ENCODE measurements around the gene CEACAM3.

DNA sequence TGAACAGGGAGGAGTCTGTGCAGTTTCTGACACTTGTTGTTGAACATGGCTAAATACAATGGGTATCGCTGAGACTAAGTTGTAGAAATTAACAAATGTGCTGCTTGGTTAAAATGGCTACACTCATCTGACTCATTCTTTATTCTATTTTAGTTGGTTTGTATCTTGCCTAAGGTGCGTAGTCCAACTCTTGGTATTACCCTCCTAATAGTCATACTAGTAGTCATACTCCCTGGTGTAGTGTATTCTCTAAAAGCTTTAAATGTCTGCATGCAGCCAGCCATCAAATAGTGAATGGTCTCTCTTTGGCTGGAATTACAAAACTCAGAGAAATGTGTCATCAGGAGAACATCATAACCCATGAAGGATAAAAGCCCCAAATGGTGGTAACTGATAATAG lies 25.0 kb upstream of the CEACAM3 start:
- TF ChIP-seq CTCF (tag by site-specific recombination; IDR thresholded peaks at IDR 0.05): no peak
- no peak for TF ChIP-seq ZBTB21 (tag by site-specific recombination; IDR thresholded peaks at IDR 0.05)
- no peak for TF ChIP-seq ZNF837 (tag by site-specific recombination; IDR thresholded peaks at IDR 0.05)
- TF ChIP-seq SP2 (tag by site-specific recombination; IDR thresholded peaks at IDR 0.05): no peak
- TF ChIP-seq BCL11A (tag by site-specific recombination; IDR thresholded peaks at IDR 0.05; ENCODE audit: low read depth): no peak
- TF ChIP-seq GLI2 (tag by site-specific recombination; IDR thresholded peaks at IDR 0.05; ENCODE audit: borderline replicate concordance, low read depth): no peak
- TF ChIP-seq ZNF23 (tag by site-specific recombination; IDR thresholded peaks at IDR 0.05; ENCODE audit: borderline replicate concordance): no peak
- TF ChIP-seq, protein P1, sequence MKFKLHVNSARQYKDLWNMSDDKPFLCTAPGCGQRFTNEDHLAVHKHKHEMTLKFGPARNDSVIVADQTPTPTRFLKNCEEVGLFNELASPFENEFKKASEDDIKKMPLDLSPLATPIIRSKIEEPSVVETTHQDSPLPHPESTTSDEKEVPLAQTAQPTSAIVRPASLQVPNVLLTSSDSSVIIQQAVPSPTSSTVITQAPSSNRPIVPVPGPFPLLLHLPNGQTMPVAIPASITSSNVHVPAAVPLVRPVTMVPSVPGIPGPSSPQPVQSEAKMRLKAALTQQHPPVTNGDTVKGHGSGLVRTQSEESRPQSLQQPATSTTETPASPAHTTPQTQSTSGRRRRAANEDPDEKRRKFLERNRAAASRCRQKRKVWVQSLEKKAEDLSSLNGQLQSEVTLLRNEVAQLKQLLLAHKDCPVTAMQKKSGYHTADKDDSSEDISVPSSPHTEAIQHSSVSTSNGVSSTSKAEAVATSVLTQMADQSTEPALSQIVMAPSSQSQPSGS (tag by site-specific recombination; IDR thresholded peaks at IDR 0.05; ENCODE audit: low read depth): no peak
- no peak for TF ChIP-seq ZNF529 (tag by site-specific recombination; IDR thresholded peaks at IDR 0.05; ENCODE audit: insufficient replicate concordance)
- no peak for TF ChIP-seq TCF7L2 (IDR thresholded peaks at IDR 0.05; ENCODE audit: borderline replicate concordance, low read depth, low read length)
- no peak for TF ChIP-seq ZNF561 (tag by site-specific recombination; IDR thresholded peaks at IDR 0.05; ENCODE audit: borderline replicate concordance)
- TF ChIP-seq ZNF549 (tag by site-specific recombination; IDR thresholded peaks at IDR 0.05): no peak
